ENCODE measurements around the gene SPP1.
"Not testable (repeated sequence)": the region's sequence is repeated elsewhere in the genome, so short reads cannot be mapped to it uniquely, and the experiment has no call there.

The SPP1 gene

DNA sequence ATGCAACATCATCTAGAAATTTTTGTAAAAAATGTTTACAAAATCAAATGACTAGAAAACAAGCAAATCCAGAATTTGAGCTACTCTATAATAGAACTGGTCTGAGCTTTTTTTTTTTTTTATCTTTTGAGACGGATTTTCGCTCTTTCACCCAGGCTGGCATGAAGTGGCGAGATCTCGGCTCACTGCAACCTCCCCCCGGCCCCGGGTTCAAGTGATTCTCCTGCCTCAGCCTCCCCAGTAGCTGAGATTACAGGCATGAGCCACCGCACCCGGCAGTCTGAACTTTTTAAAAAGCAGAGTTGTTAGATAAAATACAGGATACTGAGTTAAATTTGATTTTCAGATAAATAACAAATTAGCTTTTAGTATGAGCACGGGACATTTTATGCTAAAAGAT lies 11.0 kb downstream of the SPP1 start:
- H3K27ac Mint-ChIP-seq = no peak overlapping the region
- H3K4me1 Mint-ChIP-seq = peaks cover 1 to 5% of the 10 kb centered on the region in 2 donors
- H3K27me3 Mint-ChIP-seq = peaks cover 0 to 8% of the 10 kb centered on the region in 2 donors
- no peaks in the 10 kb centered on the region for H3K36me3 Mint-ChIP-seq
- no peak overlapping the region for H3K4me3 Mint-ChIP-seq
- DNase-seq (no peak), ATAC-seq (replicated peaks) (no peak)
- H3K9me3 Mint-ChIP-seq = no peaks in the 10 kb centered on the region

DNA sequence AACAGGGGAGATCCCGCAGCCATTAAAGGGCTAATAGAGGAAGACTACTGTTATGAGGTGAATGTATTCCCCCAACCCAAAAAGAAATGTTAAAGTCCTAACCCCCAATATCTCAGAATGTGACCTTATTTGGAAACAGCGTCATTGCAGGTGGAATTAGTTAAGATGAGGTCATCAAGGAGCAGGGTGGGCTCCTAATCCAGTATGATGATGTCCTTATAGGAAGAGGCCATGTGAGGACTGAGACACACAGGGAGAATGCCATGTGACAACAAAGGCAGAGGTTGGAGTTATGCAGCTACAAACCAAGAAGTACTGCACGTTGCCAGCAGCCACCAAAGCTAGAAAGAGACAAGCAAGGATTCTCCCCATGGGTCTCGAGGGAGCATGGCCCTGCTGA lies 14.3 kb downstream of the SPP1 start:
- peaks cover 0 to 4% of the 10 kb centered on the region in 2 donors for H3K27me3 Mint-ChIP-seq
- no peak overlapping the region for H3K4me3 Mint-ChIP-seq
- no peaks in the 10 kb centered on the region for H3K36me3 Mint-ChIP-seq
- no peak overlapping the region for H3K27ac Mint-ChIP-seq
- ATAC-seq (replicated peaks) = no peak
- peaks cover 0 to 5% of the 10 kb centered on the region in 2 donors for H3K4me1 Mint-ChIP-seq
- no peak for DNase-seq
- no peaks in the 10 kb centered on the region for H3K9me3 Mint-ChIP-seq

DNA sequence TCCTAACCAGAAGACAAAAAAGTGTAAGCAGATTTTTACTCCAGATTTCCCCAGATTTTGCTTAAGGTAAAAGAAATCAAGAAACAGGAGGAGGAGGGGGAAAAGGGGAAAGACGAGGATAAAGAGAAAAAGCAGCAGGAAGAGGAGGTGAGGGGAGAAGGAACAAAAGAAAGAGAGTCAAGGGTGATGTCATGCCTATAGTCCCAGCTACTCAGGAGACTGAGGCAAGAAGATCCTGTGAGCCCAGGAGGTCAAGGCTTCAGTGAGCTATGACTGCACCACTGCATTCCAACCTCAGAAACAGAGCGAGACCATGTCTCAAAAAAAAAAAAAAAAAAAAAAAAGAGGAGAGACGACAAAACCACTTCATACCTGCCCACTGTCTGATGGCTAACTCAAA lies 19.9 kb downstream of the SPP1 start:
- Mint-ChIP-seq H3K27ac (no peak overlapping the region), H3K4me3 (no peak overlapping the region), H3K4me1 (no peaks in the 10 kb centered on the region), H3K27me3 (no peaks in the 10 kb centered on the region), H3K9me3 (no peaks in the 10 kb centered on the region), H3K36me3 (no peaks in the 10 kb centered on the region)
- DNase-seq (no peak), ATAC-seq (replicated peaks) (no peak)

DNA sequence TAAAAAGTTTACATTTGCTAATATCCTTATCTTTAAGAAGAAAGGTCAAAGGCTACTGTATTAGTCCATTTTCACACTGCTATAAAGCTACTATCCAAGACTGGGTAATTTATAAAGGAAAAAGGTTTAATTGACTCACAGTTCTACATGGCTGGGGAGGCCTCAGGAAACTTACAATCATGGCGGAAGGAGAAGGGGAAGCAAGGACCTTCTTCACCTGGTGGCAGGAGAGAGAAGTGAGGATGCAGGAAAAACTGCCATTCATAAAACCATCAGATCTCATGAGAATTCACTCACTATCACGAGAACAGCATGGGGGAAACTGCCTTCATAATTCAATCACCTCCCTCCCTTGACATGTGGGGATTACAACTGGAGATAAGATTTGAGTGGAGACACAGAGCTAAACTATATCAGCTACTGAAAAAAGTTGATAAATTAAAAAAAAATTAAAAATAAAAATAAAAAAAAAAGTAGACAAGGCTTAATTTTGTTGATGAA lies 23.7 kb downstream of the SPP1 start:
- H3K4me1 Mint-ChIP-seq; ATAC-seq (replicated peaks); H3K4me3 Mint-ChIP-seq; H3K27ac Mint-ChIP-seq; H3K27me3 Mint-ChIP-seq; DNase-seq; H3K9me3 Mint-ChIP-seq; H3K36me3 Mint-ChIP-seq: not testable (repeated sequence)

DNA sequence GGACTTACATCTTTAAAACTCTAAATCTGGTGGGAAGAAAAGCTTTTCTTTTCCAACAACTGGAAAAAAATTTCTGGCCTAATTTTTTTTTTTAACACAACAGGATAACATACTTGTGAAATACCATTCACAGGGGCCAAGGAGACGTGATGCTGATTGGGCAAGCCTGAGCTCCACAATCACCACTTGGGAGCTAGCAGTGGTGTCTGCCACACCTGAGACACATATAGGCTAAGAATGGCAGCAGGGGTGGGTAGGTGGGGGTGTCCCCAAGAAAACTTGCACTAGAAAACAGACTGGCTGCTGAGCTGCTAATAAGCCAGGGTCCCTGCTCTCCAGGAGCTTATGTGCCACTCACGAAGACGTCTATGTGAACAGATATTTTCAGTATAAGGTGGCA lies 26.4 kb downstream of the SPP1 start:
- H3K4me1 Mint-ChIP-seq = peaks cover 3 to 6% of the 10 kb centered on the region in 2 donors
- no peak overlapping the region for H3K27ac Mint-ChIP-seq
- H3K36me3 Mint-ChIP-seq = no peaks in the 10 kb centered on the region

DNA sequence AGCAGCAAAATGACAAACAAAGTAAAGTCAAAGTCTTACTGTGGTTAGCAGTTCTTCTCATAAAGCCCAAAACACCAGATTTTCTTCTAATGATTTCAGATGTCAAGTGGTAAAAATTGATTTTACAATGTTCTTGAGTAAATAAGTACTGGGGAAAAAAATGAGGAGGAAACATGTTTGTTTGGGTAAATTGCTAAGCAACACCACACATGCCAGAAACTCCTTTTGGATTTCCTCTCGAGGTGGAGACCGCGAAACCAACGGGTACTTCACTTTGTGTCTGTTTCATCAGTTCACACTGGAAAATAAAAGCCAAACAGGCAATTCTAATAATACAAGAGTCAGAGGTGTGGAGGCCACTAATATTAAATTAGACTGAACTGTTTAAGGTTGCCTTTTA lies 27.3 kb downstream of the SPP1 start:
- Mint-ChIP-seq H3K36me3 (no peaks in the 10 kb centered on the region), H3K4me3 (no peak overlapping the region), H3K27ac (no peak overlapping the region), H3K4me1 (peaks cover 3 to 8% of the 10 kb centered on the region in 2 donors), H3K9me3 (no peaks in the 10 kb centered on the region), H3K27me3 (peaks cover 8 to 10% of the 10 kb centered on the region in 2 donors)
- ATAC-seq (replicated peaks) (no peak), DNase-seq (no peak)

More for the DNA sequence above, 26.4 kb downstream of the SPP1 start:
- no peak overlapping the region for H3K4me3 Mint-ChIP-seq
- DNase-seq = no peak
- H3K9me3 Mint-ChIP-seq = no peaks in the 10 kb centered on the region
- H3K27me3 Mint-ChIP-seq = peaks cover 6 to 10% of the 10 kb centered on the region in 2 donors
- no peak for ATAC-seq (replicated peaks)

DNA sequence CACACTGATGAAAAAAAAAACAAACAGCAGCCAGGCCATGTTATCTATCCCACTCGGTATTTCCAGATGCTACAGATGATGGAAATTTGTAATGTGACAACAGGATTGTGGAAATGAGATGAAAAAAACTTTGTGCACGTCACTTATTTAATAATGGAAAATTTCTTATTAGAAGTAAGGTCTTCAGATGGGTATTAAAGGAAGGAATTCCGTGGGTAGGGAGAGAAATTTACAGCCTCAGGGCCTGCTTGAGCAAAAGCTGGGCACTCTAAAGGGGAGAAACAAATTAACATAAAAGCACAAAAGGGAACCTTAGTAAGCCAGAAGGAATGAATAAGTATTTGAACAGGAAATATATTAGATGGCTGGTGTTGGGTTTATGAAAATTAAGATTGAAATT lies 27.7 kb downstream of the SPP1 start:
- Mint-ChIP-seq H3K36me3 (no peaks in the 10 kb centered on the region), H3K27ac (no peak overlapping the region), H3K27me3 (peaks cover 8 to 10% of the 10 kb centered on the region in 2 donors), H3K9me3 (no peaks in the 10 kb centered on the region), H3K4me3 (no peak overlapping the region), H3K4me1 (peaks cover 3 to 8% of the 10 kb centered on the region in 2 donors)
- DNase-seq (no peak), ATAC-seq (replicated peaks) (no peak)

DNA sequence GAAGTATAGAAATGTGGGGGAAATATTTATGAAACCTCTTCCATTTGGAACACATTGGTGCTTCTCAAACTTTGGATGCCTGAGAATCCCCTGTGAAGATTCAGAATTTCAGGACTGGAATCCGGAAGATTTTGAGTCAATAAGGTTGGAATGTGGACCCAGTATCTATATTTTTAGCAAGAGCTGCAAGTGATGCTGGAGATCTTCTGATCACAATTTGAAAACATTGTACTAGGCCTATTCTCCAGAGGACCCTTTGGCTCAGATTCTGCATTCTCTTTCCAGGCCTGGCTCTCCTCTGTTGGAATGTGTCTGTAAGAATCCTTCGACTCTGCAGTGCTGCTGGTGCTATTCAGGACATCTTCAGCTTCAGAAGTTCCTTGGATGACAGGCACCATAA lies 29.6 kb downstream of the SPP1 start:
- Mint-ChIP-seq H3K4me1 (peaks cover 5 to 14% of the 10 kb centered on the region in 2 donors), H3K36me3 (peaks cover 0 to 3% of the 10 kb centered on the region in 2 donors), H3K4me3 (no peak overlapping the region), H3K9me3 (no peaks in the 10 kb centered on the region), H3K27me3 (peaks cover 10 to 13% of the 10 kb centered on the region in 2 donors), H3K27ac (no peak overlapping the region)
- ATAC-seq (replicated peaks) = no peak
- no peak for DNase-seq

DNA sequence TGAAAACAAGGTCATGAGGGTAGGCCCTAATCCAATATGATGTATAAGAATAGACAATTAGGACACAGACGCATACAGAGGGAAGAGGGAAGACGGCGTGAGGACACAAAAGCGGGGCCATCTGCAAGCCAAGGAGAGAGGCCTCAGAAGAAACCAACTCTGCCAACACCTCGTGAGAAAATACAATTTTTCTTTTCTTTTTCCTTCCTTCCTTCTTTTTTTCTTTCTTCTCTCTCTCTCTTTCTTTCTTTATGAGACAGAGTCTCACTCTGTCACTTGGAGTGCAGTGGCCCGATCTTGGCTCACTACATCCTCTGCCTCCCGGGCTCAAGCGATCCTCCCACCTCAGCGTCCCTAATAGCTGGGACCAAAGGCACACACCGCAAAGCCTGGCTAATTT lies 30.4 kb downstream of the SPP1 start:
- peaks cover 3 to 9% of the 10 kb centered on the region in 2 donors for H3K36me3 Mint-ChIP-seq
- peaks cover 9 to 21% of the 10 kb centered on the region in 2 donors for H3K4me1 Mint-ChIP-seq
- H3K27me3 Mint-ChIP-seq = peaks cover 10 to 16% of the 10 kb centered on the region in 2 donors
- H3K4me3 Mint-ChIP-seq = no peak overlapping the region
- no peak for DNase-seq
- no peak overlapping the region for H3K27ac Mint-ChIP-seq
- ATAC-seq (replicated peaks) = no peak
- H3K9me3 Mint-ChIP-seq = no peaks in the 10 kb centered on the region

DNA sequence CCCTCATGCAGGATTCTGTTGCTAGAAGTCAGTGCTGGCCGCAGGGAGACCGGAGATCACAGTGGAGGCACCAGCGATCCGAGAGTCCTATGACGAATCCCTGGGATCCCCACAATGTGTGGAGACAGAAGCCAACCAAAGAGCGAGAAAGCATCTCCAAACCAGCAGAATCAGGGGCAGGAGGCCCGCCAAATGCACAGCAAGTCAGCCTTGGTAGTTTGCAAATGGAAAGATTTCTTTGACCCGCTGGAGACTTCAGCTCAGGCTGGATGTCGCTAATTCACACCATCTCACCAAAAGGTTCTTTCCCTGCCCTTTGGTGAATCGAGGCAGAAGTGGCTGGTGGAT lies 31.4 kb downstream of the SPP1 start:
- peak in 1 of 2 donors; percentile 10 for ATAC-seq (replicated peaks)
- Mint-ChIP-seq H3K27ac (peak overlapping the region; percentile 86), H3K27me3 (peaks cover 10 to 16% of the 10 kb centered on the region in 2 donors), H3K4me3 (peak overlapping the region; percentile 81 to 88), H3K9me3 (no peaks in the 10 kb centered on the region), H3K36me3 (peaks cover 3 to 9% of the 10 kb centered on the region in 2 donors), H3K4me1 (peaks cover 10 to 31% of the 10 kb centered on the region in 2 donors)
- no peak for DNase-seq

DNA sequence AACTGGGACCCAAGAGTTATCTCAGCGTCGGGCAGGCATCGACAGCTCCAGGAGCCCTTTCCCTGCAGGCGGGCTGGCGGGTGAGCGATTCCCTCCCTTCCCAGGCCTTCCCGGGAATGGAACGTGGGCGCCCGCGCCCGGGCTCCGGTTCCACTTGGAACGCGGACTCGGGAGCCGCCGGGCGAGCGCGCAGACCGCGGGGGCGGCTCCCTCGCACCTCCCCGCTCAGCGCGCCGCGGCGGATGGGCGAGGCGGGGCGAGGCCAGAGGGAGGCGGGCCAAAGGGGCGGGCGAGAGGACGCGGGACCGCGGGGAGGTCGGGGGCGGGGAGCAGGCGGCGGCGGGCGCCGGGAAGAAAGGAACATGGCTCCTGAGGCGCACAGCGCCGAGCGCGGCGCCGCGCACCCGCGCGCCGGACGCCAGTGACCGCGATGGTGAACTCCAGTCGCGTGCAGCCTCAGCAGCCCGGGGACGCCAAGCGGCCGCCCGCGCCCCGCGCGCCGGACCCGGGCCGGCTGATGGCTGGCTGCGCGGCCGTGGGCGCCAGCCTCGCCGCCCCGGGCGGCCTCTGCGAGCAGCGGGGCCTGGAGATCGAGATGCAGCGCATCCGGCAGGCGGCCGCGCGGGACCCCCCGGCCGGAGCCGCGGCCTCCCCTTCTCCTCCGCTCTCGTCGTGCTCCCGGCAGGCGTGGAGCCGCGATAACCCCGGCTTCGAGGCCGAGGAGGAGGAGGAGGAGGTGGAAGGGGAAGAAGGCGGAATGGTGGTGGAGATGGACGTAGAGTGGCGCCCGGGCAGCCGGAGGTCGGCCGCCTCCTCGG lies 32.0 kb downstream of the SPP1 start, which contains the start of gene PKD2:
PKD2 (plus strand) TSS at position 332 of the 818 bp plus-strand sequence; CDS start at position 431, 99 bp downstream.
- Mint-ChIP-seq H3K36me3 (peaks cover 3 to 9% of the 10 kb centered on the region in 2 donors), H3K4me1 (peaks cover 15 to 36% of the 10 kb centered on the region in 2 donors), H3K4me3 (peak within 1 kb of the TSS; percentile 82 to 88), H3K9me3 (no peaks in the 10 kb centered on the region), H3K27ac (peak within 1 kb of the TSS; percentile 86), H3K27me3 (peaks cover 10 to 16% of the 10 kb centered on the region in 2 donors)
- peak; percentile 65 for DNase-seq
- ATAC-seq (replicated peaks) = peak; percentile 88 to 91

DNA sequence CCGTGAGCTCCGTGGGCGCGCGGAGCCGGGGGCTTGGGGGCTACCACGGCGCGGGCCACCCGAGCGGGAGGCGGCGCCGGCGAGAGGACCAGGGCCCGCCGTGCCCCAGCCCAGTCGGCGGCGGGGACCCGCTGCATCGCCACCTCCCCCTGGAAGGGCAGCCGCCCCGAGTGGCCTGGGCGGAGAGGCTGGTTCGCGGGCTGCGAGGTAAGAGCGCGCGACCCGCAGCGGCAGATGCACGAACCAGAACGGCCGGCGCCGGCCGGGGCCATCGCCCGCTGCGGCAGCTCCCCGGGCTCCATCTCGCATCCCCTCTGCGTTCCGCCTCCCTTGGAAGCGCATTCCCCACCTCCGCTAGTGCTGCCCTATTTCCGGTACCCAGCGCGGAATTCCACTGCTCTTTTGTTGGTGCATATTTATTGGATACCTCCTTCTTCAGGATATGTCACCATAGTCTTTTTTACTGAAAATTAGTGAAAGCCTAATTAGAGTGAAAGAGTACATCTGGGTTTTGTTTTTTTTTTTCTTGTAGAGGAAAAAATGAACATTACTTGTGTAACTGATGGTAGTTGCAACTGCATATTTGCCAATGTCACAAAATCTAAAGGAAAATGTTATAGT lies 32.7 kb downstream of the SPP1 start:
- H3K4me1 Mint-ChIP-seq = peaks cover 21 to 44% of the 10 kb centered on the region in 2 donors
- peak; percentile 30 to 38 for ATAC-seq (replicated peaks)
- peaks cover 10 to 16% of the 10 kb centered on the region in 2 donors for H3K27me3 Mint-ChIP-seq
- no peak for DNase-seq
- H3K4me3 Mint-ChIP-seq = peak overlapping the region; percentile 82 to 88
- no peaks in the 10 kb centered on the region for H3K9me3 Mint-ChIP-seq
- H3K36me3 Mint-ChIP-seq = peaks cover 3 to 9% of the 10 kb centered on the region in 2 donors
- H3K27ac Mint-ChIP-seq = peak overlapping the region; percentile 1

DNA sequence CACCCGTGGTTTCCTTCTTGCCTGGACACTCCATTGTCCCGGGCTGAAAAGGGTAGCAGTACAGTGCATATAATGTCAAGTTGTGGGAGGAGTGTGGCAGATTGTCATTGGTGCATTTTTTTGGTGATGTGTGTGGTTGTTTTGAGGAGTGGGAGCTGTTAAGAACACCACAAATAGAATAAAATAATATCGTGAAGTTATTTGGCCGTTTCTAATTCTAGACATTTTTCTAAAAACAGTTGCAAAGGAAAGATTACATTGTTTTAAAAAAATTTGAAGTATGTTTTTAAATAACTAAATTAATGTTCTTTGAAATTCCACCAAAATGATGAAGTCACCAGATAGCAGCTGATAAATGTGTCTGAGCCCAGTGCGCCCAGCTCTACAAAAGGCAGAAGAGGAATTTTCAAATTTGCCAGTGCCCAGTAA lies 33.2 kb downstream of the SPP1 start:
- ATAC-seq (replicated peaks) (no peak), DNase-seq (no peak)
- H3K27me3 Mint-ChIP-seq = peaks cover 10 to 16% of the 10 kb centered on the region in 2 donors
- H3K4me3 Mint-ChIP-seq = peak overlapping the region; percentile 82 to 88
- H3K27ac Mint-ChIP-seq = peak overlapping the region; percentile 1
- peaks cover 4 to 11% of the 10 kb centered on the region in 2 donors for H3K36me3 Mint-ChIP-seq
- H3K4me1 Mint-ChIP-seq = peaks cover 27 to 49% of the 10 kb centered on the region in 2 donors
- no peaks in the 10 kb centered on the region for H3K9me3 Mint-ChIP-seq

DNA sequence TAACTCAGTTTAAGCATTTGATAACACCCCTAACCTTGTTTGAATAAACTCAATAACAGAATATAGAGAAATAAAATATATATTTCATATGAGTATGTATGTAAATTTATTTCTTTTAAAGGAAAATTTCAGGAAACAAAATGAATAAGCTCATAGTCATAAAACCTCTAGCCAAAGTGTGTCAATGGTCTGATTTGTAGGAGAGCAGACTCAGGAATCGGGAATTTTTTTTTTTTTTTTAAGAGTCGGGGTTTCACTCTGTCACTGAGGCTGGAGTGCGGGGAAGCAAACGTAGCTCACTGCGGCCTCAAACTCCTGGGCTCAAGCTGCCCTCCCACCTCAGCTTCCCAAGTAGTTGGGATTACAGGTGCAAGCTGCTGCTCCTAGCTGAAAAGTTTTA lies 34.4 kb downstream of the SPP1 start:
- no peak for DNase-seq
- peaks cover 33 to 60% of the 10 kb centered on the region in 2 donors for H3K4me1 Mint-ChIP-seq
- no peak overlapping the region for H3K4me3 Mint-ChIP-seq
- H3K36me3 Mint-ChIP-seq = peaks cover 8 to 13% of the 10 kb centered on the region in 2 donors
- peaks cover 10 to 16% of the 10 kb centered on the region in 2 donors for H3K27me3 Mint-ChIP-seq
- no peak overlapping the region for H3K27ac Mint-ChIP-seq
- ATAC-seq (replicated peaks) = no peak
- no peaks in the 10 kb centered on the region for H3K9me3 Mint-ChIP-seq
